Measurements from ENCODE around the gene TDRD1. TPM values are rescaled to one million over a fixed set of nuclear protein-coding genes. Genes with fewer than 3 reads are reported as not detected.

Gene TDRD1
- total RNA-seq, 4 donors from 2014 or later: 0.17 to 0.42 (median 0.40) TPM; not detected in 1

- Histone ChIP-seq H3K9me3 (no peaks in the 10 kb centered on the region), H3K27me3 (peaks cover 14% of the 10 kb centered on the region), H3K4me1 (peaks cover 30% of the 10 kb centered on the region), H3K36me3 (no peaks in the 10 kb centered on the region), H3K27ac (no peak overlapping the region), H3K4me3 (no peak overlapping the region)
- 87% methylated on average over 9 of the region's 9 CpGs for WGBS
- TF ChIP-seq, protein P1, sequence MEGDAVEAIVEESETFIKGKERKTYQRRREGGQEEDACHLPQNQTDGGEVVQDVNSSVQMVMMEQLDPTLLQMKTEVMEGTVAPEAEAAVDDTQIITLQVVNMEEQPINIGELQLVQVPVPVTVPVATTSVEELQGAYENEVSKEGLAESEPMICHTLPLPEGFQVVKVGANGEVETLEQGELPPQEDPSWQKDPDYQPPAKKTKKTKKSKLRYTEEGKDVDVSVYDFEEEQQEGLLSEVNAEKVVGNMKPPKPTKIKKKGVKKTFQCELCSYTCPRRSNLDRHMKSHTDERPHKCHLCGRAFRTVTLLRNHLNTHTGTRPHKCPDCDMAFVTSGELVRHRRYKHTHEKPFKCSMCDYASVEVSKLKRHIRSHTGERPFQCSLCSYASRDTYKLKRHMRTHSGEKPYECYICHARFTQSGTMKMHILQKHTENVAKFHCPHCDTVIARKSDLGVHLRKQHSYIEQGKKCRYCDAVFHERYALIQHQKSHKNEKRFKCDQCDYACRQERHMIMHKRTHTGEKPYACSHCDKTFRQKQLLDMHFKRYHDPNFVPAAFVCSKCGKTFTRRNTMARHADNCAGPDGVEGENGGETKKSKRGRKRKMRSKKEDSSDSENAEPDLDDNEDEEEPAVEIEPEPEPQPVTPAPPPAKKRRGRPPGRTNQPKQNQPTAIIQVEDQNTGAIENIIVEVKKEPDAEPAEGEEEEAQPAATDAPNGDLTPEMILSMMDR (IDR thresholded peaks at IDR 0.05): no peak
- TF ChIP-seq POLR2A (IDR thresholded peaks at IDR 0.05) (no peak), EP300 (IDR thresholded peaks at IDR 0.05) (no peak), POLR2AphosphoS5 (IDR thresholded peaks at IDR 0.05) (no peak)
- DNase-seq (ENCODE audit: low spot score in 2 of 2): no peak
These were observed 63.1 kb downstream of the TDRD1 start for GRCh38 chr10:114242235-114242634.

- Histone ChIP-seq H3K27ac (no peak overlapping the region), H3K4me1 (peaks cover 28% of the 10 kb centered on the region), H3K4me3 (no peak overlapping the region), H3K36me3 (no peaks in the 10 kb centered on the region), H3K27me3 (peaks cover 14% of the 10 kb centered on the region), H3K9me3 (no peaks in the 10 kb centered on the region)
- WGBS: 56% methylated on average over 9 of the region's 9 CpGs
- no peak for DNase-seq (ENCODE audit: low spot score in 2 of 2)
- TF ChIP-seq EP300 (IDR thresholded peaks at IDR 0.05) (no peak), POLR2AphosphoS5 (IDR thresholded peaks at IDR 0.05) (no peak), POLR2A (IDR thresholded peaks at IDR 0.05) (no peak)
- TF ChIP-seq, protein P1 (IDR thresholded peaks at IDR 0.05): no peak
These were observed 64.5 kb downstream of the TDRD1 start for GRCh38 chr10:114243661-114244060.

- peak overlapping the region; percentile 62 for H3K27ac ChIP-seq
- no peak for DNase-seq (ENCODE audit: low spot score in 2 of 2)
- no peaks in the 10 kb centered on the region for H3K9me3 ChIP-seq
- WGBS: 36% methylated on average over 5 of the region's 6 CpGs
- H3K4me1 ChIP-seq: peaks cover 24% of the 10 kb centered on the region
- no peak overlapping the region for H3K4me3 ChIP-seq
- peaks cover 13% of the 10 kb centered on the region for H3K27me3 ChIP-seq
- no peak for TF ChIP-seq POLR2A (IDR thresholded peaks at IDR 0.05)
- no peaks in the 10 kb centered on the region for H3K36me3 ChIP-seq
These were observed 65.0 kb downstream of the TDRD1 start for GRCh38 chr10:114244126-114244525.

GRCh38 chr10:114245121-114245791, 66.1 kb downstream of the TDRD1 start:
- DNase-seq (ENCODE audit: low spot score in 2 of 2): no peak
- TF ChIP-seq POLR2AphosphoS5 (IDR thresholded peaks at IDR 0.05) (peak in 2 of 3 donors; percentile 29 to 59), EP300 (IDR thresholded peaks at IDR 0.05) (no peak), POLR2A (IDR thresholded peaks at IDR 0.05) (no peak)
- TF ChIP-seq, protein P1 (IDR thresholded peaks at IDR 0.05): no peak
- Histone ChIP-seq H3K4me3 (no peak overlapping the region), H3K27me3 (peaks cover 3% of the 10 kb centered on the region), H3K27ac (peak overlapping the region; percentile 62), H3K9me3 (no peaks in the 10 kb centered on the region), H3K4me1 (peaks cover 15% of the 10 kb centered on the region), H3K36me3 (no peaks in the 10 kb centered on the region)
- WGBS: 48% methylated on average over 9 of the region's 9 CpGs

GRCh38 chr10:114246679-114247305, 67.6 kb downstream of the TDRD1 start:
- Histone ChIP-seq H3K9me3 (no peaks in the 10 kb centered on the region), H3K27ac (no peak overlapping the region), H3K36me3 (no peaks in the 10 kb centered on the region), H3K4me1 (peaks cover 15% of the 10 kb centered on the region), H3K27me3 (peaks cover 3% of the 10 kb centered on the region), H3K4me3 (peak overlapping the region; percentile 14)
- DNase-seq (ENCODE audit: low spot score in 2 of 2): no peak
- 59% methylated on average over 7 of the region's 7 CpGs for WGBS
- TF ChIP-seq EP300 (IDR thresholded peaks at IDR 0.05): no peak
- TF ChIP-seq POLR2A (IDR thresholded peaks at IDR 0.05): no peak
- no peak for TF ChIP-seq POLR2AphosphoS5 (IDR thresholded peaks at IDR 0.05)
- TF ChIP-seq, protein P1 (IDR thresholded peaks at IDR 0.05): no peak

Measured in suprapubic skin (tissue), 4 donors.